ENCODE data around the gene C17orf107.
A peak's percentile ranks its signal among the peaks of the same experiment; 100 is the strongest.

Gene C17orf107

DNA sequence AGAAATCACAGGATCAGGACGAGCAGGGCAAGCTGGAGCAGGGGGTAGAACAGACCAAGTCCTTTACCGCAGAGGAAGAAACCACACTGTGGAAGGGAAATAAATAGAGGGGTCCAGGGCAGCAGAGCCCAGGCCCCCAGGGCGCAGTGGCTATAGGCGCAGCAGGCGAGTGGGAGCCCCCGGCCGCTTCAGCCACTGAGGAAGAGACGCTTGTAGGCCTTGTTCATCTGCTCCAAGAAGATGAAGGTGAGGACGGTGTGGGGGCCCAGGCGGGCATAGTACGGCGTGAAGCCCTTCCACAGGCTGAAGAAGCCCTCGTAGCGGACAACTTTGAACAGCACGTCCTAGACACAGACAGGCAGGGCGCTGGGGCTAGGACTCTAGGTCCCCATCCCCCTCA lies 38.2 kb downstream of the C17orf107 start:
- no peak for DNase-seq

DNA sequence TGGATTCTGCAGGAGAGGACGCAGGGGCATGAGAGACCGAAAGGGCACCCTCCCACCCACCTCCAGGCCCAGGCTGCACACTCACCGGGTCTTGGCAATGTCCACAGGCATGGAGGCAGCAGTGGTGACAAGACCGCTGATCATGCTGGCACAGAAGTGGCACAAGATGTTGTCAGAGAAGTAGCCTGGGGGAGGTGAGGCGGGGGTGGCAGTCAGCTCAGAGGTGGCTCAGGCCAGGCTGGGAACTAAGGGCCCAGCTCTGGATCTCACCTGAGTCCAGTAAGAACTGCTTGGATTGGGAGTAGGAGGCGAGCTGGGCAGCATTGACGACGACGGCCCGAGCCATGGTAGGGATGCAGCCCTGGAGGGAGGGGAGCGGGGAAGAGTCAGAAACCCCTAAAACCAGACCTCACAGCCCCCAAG lies 38.7 kb downstream of the C17orf107 start:
- no peak for DNase-seq

DNA sequence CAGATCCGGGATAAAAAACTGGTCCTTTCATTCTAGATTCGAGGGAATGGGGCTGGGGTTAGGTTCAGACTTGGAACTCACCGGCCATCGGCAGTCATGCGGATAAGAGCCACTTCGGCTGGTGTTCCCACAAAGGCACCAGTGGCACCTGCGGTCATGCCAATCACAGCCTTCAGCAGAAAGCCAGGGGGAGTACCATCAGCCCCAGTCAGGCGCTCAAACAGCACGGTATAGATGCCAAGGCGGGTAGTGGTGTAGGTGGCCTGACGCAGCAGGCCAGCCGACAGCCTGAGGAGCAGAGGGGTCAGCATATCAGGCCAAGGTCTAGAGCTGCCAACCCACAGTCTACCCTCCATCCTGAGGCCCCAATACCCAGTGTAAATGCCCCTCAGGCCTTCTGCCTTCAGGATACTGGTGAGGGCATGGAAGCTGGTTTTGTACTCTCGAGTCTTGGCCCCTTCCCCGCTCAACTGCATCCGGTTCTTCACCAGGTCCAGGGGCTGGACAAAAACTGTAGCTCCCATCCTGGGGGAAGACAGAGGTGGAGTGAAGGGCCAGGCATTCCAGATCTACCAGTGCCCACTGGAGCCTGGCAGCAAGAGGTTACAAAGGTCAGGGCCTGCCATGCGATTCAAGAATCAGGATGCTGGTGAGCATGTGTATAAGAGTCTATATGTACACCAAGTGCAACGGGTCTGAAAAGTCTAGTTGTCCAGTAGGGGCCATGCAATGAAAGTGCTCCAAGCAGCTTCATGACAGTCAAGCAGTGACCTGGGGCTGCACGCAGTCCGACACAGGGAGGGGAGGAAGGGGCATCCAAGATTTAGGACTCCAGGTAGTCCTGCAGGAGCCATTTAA lies 39.6 kb downstream of the C17orf107 start:
- DNase-seq = no peak

DNA sequence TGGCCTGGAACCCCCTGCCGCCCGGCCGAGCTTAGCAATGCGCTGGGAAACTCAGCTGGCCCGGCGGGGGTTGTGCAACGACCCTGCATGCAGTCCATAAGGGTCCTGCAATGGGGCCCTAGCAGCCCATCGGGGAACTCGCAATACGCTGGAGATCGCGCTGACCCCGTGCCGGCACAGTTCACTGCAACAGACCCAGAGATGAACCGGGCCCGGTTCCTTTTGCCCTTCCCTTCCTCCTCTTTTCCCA lies 40.1 kb downstream of the C17orf107 start:
- DNase-seq = no peak

DNA sequence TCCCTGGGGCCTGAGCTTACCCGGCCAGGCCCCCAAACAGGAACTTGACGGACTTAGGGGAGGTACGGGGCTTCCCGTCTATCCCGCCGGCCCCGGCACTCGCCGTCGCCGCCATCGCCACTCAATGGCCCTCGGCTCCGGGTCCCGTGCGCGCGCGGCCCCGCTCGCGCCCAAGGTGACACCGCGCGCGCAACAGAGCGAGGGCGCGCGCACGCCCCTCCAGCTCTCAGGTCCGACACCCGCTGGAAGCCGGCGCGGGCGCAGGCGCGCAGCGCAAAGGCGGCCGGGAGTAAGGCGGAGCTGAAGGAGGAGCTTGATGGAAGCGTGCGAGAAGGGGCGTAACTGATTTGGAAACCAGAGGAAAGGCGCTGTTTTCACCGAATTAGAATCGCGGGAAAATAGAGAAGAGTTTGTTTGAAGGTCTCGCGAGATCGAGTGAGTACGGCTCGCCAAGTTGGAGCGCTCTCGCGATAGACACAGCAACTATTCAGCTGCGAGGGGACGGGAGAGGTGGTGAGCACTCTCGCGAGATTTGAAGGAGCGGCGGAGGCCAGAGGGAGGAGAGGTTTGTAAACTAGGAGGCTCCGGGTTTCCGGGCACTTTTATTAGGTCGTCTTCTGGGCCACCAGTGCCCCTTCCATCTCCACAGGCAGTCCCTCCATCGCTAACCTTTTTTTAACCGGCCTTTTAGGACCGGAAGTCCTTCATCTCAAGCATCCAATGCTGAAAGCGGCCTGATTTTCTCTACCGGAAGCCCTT lies 40.6 kb downstream of the C17orf107 start, which contains the start of the genes RNF167 and SLC25A11:
TSS of gene RNF167 (plus strand) at position 473 of the 759 bp plus-strand sequence. CDS start 642 bp downstream, outside the sequence.
TSS of gene SLC25A11 (minus strand) at position 251 of the 759 bp plus-strand sequence. CDS start at position 115, 136 bp downstream.
- DNase-seq = peak; percentile 99

DNA sequence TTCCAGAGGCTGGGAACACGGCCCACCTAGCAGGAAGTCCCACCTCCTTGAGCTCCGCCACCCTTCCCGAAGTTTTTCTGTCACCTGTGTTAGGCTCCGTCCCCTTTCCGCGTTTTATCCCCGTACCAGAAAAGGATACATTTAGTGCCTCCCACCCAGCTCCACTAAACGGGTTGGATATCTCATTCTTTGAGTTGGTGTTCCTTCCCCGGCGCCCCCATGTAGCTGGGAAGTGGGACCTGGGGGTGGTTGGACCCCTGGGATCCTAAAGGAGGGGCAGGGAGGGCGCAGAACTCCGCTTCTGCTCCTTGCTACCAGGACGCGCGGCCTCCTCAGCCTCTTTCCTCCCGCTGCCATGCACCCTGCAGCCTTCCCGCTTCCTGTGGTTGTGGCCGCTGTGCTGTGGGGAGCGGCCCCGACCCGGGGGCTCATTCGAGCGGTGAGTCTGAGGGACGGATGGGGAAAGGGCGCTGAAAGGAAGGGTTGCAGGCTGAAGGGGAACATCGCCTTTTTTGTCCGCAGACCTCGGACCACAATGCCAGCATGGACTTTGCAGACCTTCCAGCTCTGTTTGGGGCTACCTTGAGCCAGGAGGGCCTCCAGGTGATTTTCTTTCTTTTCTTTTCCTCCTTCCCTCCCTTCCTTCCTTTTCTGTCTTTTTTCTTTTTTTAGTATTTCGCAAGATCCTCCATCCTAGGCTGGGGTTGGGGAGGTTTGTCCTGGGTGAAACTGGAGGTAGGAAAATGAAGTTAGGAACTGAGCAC lies 41.4 kb downstream of the C17orf107 start:
- DNase-seq = peak; percentile 17

DNA sequence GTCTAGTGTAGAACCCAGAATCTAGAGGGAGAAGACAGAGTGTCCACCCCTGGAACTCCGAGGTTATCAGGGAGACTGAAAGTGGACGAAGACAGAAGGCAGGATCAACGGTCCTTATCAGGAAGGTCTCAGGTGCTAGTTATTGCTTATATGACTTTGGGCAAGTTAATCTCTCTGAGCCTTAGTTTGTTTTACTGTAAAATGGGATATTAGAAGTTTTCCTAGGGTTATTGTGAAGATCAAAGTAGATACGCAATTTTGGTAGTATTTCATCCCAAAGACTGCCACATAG lies 41.9 kb downstream of the C17orf107 start:
- DNase-seq = no peak

DNA sequence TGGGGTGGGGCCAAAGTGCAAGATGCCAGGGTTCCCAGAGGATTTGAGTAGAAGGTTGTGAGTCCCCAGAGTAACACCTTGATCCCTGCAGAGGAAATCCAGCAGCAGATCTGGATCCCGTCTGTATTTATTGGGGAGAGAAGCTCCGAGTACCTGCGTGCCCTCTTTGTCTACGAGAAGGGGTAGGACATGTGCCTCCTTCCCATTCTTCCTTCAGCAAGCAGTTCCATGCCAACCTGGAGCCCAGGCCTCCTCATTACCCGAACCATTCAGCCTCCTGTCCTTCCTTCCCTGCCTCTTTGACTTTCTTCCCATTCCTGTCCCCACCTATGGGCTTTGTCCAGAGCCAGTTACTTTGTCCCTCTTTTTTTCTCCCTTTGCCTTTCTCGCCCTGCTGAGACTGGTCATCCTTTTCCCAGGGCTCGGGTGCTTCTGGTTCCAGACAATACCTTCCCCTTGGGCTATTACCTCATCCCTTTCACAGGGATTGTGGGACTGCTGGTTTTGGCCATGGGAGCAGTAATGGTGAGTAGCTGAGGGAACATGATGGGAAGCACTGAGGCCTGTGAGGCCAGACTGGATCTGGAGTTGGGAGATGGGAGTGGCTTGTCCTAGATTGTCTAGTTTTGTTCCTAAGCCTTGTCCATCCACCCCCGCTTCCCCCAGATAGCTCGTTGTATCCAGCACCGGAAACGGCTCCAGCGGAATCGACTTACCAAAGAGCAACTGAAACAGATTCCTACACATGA lies 43.6 kb downstream of the C17orf107 start:
- DNase-seq = no peak

DNA sequence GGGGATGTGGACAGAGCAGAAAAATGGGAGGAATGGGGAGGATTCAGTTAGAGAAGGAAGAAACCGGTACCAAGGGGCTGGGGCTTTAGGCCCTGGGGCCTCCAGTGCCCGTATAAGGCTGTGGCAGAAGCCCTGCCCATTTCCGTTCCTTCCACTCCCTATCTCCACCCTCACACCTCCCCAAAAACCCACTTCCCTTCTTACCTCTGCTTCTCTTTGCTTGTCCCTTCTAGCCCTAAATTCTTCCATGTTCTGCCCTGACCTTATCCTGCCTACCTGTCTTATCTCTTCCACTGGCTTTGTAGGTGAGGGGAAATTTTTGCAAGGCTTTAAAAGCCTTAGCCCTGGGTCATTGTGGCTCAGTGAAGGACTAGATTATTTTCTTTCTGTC lies 44.8 kb downstream of the C17orf107 start:
- DNase-seq = peak; percentile 21

DNA sequence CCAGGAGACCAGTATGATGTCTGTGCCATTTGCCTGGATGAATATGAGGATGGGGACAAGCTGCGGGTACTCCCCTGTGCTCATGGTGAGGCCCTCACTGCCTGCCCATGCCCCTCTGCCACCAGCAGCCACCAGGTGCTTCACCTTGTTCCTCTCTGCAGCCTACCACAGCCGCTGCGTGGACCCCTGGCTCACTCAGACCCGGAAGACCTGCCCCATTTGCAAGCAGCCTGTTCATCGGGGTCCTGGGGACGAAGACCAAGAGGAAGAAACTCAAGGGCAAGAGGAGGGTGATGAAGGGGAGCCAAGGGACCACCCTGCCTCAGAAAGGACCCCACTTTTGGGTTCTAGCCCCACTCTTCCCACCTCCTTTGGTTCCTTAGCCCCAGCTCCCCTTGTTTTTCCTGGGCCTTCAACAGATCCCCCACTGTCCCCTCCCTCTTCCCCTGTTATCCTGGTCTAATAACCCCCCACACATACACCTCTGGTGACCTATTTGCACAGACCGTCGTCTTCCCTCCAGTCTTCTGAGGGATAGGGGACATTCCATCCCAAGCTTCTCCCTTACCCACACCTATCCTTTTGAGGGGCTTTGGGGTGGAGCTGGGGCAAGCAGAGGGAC lies 45.3 kb downstream of the C17orf107 start:
- DNase-seq = no peak

DNA sequence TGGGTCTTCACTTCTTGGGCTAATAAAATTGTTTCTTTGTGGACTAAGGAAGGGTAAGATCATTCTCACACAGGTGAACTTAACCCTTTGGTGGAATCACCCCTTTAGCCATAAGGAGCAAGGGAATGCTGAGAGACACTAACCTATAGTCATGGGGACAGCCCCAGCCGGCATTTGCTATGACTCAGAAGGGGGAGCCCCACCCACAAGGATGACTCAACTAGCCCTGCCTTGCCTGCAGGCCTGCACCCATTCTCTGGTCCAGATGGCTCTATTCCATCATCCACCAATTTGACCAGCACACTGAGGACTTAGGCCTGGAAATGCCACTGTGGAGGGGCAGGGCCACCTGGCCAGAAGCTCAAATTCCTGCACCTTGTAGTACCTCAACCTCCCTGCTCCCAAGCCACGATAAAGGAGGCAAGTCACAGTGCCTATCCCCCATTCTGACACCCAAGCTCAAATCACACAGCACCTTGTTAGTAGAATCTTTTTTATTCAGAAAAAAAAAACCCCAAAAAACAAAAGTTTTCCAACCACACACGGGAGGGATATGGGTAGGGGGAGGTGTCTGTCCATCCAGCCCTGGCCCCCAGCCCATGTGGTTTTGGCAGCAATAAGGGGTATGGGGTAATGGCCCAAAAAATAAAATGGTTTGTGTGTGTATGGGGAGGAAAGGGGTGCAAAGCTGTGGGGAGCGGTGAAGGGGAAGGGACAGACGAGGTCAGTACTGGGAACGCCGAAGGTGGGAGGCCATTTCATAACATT lies 46.0 kb downstream of the C17orf107 start:
- peak; percentile 86 for DNase-seq

DNA sequence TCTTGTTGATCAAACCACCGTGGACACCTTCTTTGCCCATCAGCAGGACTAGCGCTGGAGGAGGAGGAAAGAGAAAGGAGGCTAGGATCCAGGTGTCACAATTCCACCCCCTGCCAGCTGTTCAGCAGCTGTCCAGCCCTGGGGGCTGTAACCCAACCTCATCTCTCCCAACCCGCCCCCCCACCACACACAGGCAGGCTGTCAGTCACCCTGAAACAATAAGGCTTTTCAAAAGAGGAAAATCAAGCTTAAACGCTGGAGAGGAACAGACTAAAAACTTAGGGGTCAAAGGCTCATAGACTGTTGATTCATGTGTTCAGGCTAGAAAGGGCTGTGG lies 46.6 kb downstream of the C17orf107 start:
- DNase-seq = no peak

DNA sequence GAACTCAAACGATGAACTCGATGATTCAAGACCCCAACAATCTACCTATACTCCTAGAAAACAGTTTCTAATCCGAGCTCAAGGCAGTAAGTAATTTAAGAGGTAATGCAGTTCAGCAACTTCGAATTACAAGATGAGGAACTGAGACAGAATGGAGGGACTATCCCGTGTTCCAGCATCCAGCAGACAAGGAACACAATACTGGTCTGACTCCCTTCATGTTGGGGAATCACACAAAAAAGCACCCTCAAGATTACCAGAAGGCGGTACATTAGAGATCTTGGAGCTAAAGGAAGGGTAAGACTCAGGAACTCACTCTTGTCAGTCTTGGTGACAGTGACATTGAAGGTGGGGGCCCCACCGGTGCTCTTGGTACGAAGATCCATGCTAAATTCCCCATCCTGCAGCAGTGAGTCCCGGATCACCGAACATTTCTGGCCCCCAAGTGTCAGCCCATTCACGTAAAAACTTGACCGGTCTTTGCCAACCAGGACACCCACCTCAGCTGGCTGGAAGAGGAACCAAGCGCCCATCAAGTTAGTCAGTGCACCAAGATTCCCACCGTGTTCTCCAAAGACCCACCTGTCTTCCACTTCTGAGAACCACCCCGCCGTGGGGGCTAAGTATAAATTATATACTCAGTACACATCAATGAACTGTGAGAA lies 47.1 kb downstream of the C17orf107 start:
- no peak for DNase-seq

DNA sequence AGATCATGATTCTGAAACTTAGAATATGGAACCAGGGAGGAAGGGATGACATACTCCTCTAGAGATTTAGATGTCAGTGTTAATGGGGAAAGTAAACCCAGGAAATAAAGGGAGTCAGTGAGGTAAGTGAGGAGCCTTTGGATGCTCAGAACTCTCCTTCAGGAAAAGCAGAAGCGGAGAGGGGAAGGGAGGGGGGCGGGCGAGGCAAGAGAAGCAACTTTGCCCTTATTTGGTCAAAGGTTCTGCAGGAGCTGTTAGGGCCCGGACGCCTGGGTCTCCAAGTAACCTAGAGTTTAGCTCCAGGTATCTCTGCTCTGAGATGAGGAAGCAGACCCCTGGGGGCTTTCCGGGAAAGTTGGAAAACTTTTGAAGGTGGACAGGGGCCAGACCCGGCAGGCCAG lies 47.7 kb downstream of the C17orf107 start:
- peak; percentile 46 for DNase-seq

DNA sequence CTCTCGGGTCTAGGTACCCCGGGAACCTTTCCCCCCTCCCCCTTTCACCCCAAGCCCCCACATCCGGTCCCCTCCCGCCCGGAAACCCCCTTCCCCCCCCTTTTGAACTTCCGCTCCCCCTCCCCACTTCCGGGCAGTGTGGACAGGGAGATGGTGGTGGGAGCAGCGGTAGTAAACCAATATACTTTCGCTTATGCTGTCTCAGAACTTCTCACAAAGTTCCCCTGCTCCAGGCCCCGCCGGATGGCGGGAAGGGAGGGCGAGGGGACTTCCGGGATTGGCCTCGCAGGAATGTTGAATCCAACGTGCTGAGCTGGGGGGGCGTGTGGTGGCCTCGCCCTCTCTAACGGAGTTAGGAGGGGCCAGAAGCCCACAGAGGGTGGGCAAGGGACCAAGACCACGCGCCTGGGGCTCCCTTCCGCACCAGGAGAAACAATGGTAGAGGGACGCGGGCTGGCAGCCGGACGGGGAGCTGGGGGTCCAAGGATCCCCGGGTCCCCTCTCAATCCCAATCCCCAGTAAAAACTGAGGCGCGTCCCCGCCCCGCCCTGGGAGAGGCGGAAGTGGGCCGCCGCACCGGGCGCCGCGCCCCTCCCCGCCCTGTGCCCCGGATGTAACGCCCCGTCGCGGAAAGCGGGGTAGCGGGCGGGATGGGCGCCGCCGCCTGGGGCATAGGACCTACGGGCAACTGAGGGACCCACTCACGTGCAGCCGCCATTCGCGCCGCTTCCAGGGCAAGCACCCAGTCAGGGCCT lies 48.3 kb downstream of the C17orf107 start:
- peak; percentile 59 for DNase-seq

DNA sequence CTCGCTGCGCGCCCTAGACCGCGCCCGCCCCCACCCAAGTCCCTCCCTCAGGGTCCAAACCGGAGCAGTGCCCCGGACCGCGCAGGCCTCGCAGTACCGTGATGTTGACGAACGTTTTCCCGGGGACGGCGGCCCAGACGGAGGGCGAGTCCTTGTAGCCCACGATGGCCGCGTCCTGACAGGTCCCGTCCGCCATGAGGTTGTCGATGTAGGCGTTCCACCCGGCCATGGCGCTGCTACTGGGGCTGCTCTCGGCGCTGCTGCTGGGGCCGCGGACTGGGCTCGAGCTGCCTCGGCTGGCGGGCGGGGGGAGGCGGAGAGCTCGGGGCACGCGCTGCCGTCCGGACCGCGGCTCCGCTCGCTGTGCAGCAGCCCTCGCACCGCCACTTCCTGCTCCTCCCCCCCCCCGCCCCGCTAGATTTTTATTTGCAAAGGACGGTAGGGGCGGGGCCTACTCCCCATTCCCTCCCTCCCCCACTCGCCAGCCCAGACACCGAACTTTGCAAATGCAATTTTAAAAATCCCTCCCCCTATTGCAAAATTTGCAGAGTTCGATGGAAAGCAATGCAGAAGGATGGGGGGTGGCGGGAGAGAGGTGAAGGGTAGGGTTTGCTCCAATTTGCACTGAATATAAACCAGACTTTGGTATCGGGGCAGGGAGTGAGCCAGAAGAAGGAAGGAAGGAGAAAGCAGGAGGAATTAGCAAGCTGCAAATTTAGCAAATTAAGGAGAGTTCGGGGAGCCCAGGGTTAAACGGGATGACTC lies 49.0 kb downstream of the C17orf107 start, which contains the start of gene PFN1:
TSS of gene PFN1 (minus strand) at position 365 of the 765 bp plus-strand sequence. CDS start at position 229, 136 bp downstream.
- DNase-seq = peak; percentile 95

DNA sequence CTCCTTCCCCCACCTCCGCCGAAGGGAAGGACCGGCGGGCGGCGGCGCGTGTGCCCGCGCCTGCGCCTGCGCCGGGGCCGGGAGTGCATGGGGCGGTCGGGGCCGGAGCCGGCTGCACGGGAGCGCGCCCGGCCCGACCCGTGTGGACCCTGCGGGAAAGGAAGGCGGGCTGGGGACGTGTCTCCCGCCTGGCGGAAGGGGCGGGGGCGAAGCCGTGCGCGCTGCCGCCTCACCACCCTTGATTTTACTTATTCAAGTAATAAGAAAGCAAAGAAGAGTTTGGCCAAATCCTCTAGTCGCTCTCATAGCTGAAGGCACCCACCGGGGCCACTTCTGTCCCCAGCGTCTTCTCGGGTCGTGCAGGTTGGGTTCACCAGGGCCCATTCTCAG lies 49.6 kb downstream of the C17orf107 start:
- DNase-seq = peak; percentile 68

DNA sequence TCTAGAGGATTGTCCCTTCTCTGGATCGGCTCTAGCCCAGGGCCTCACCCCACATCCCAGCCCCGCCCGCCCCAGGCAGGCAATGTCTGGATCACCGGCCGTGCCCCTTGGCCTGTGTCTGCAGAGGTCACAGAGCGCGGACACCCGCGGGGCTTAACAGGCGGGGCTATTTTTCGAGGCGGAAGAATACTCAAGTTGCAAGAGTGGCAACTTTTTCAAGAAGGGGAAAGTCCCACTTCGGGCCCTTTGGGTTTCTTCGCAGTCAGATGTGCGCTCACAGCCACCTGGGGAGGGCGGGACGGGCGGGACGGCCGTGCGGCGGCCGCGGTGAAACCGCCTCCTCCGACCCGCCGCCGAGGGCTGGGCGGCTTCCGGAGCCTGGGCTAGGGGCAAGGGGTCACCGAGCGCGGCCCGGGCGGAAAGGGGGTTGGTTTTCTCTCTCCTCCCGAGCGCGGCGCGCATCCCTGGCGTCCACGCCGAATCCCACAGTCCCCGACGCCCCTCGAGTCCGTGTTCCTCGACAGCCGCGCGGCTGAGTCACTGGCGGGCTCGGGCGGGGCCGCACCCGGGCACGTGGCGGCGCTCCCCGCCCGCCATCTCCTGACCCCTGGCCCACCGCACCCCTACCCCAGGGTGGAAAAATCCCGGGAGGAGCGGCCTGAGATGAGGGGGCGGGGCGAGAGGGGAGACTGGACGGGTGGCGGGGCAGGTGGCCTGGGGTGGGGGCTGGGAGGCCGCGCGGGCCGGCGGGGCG lies 50.2 kb downstream of the C17orf107 start:
- DNase-seq = peak; percentile 78
